Stimulated activated CD8-positive, alpha-beta memory T cell treated with anti-CD3 and anti-CD28 coated beads, Interleukin-7, amount 100 ng/mL, for 1 hour (primary cell): Measurements from ENCODE around the gene RCAN3.

Experiments
- DNase-seq, 2 donors: peaks; one replicate each; pipeline ENCODE4 v3.0.0-alpha.2; 2020; ENCODE audit warnings: low read depth in 2 of 2

RCAN3 gene

GRCh38 chr1:24551290-24551959, 48.8 kb downstream of the RCAN3 start:
- no peak for DNase-seq

GRCh38 chr1:24551960-24552571, 49.4 kb downstream of the RCAN3 start:
- no peak for DNase-seq

DNA sequence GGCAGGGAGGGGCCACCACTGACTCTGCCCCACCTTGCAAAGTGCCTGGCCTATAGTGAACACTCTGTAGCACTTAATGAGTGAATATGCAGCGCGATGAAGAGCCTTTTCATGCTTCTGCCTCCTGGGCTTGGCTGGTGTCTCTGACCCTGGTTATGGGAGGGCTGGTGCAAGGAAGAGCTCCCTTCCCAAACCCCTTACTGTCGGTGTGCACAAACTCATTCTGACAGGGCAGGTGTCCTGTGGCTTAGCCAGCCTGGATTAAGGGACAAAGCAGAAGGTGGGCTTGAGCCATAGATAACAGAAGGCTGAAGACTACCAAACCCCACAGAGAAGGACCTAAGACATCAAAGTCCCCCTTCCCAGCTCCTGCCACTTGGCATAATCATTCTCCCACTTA, 51.3 kb downstream of the RCAN3 start:
- DNase-seq = no peak

- DNase-seq = no peak
Measured at GRCh38 chr1:24554714-24555113, 52.1 kb downstream of the RCAN3 start.

DNA sequence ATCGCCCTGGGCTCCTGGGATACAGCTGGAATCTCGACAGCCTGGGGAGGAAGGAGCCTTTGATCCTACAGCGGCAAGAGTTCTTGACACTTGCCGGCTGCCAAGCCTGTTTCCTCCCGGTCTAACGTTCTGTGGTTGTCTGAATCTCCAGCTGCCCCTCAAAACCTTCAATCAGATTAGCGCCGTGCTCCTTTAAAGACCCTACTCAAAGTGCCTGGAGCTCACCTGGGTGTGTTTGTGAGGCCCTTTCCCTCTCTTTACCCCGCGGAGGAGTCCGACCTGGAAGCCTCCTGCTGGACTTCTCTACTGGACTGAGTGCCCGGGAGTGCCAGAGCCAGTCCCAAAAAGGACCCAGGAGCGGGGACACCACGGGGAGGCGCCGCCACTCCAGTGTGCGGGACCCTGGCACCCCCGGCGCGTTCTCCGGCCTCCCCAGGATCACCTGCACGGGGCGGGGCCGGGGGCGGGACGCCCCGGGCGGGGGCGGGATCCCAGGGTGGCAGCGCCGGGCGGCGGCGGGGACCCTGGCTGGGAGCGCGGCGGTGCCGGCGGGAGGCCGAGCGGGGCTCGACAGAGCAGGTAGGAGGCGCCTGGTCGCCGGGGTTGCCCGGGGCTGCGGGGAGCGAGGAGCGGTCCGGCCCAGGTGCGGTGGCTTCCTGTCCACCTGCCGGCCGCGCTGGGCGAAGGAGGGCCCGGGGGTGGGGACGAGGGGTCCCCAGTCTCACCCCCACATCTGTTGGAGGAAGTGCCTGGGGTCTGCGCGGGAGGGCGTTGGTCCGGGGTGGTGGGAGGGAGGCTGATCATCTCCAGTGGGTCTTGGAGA, 53.2 kb downstream of the RCAN3 start, which contains the start of gene NCMAP:
NCMAP (plus strand) TSS at position 497 of the 823 bp plus-strand sequence. CDS start 39,344 bp downstream, outside the sequence.
- DNase-seq = peak in 1 of 2 donors; percentile 19

GRCh38 chr1:24556414-24556795, 53.8 kb downstream of the RCAN3 start:
- DNase-seq = no peak

DNA sequence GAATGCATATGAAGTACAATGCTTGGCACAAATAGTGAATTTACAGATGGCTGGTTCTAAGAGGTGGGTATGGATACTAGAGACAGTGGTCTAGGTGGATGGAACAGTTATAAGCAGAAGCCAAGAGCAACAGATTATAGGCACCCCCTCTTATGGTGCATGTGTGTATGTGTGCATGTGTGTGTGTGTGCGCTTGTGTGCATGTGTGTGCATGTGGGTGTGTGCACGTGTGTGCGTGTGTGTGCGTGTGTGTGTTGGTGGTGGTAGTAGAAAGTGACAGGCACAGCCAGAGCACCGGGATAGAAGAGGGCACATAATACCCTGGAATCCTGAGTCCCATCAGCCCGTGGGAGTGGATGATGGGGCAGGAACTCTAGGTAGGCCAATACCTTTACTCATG, 54.6 kb downstream of the RCAN3 start:
- DNase-seq = no peak

DNA sequence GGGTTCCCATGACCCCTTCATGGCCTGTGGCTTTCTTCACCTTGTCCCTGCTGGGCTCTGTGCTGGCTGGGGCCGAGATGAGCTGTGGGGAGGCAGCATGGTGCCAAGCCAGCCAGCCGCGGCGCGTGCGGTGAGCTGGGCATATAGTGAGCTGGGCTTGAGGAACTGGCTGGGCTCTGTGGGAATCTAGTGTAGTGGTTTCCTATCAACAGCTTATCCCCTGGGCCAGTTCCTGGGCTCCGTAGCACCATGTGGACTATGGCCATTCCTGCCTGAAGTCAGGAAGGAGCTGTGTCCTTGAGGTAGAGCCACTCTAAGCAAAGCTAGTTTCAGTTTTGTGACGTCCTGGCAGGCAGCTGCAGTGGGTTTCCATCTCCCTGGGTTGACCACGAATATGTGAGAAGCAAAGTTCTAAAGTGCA, 55.1 kb downstream of the RCAN3 start:
- DNase-seq = no peak

- no peak for DNase-seq
Measured at GRCh38 chr1:24558455-24558854, 55.8 kb downstream of the RCAN3 start.

DNA sequence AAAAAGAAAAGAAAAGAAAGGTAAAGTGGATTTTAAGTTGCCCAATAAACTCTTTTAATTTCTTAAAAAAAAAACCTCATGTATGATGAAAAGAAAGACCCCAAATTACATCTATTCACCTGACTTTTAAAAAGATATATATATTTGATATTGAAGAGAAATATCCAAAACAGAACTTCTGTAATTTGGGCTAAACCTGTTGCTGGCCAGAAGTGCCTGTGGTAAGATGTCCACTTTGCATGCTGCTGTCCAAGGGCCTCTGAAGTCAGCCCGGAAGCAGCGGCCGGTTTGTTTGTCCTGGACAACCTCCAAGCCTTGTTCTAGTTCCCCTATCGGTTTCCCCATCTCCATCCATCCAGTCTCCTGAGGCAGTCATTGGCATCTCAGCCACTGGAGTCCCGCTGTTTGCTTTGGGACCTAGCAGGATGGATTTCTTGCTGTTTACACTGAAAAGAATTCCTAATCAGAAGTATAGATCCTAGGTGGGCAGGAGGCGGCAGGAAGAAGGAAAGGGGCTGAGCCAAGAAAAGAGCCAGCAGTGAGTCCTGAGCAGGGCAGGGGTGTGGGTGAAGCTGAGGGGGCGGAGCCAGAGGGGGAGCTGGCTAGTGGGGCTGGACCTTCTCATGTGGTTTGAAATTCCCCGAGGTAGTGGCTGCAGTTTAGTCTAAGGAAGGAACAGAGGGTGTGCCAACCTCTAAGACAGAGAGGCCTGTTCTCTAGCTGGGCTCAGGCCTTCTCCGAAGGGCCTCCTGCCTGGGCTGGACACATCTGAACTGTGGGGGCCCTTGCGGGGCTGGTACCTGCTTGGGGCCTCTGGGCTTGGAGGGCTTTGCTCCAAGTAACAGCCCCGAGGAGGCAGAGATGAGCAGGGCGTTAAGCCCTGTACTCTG, 56.5 kb downstream of the RCAN3 start:
- no peak for DNase-seq

DNA sequence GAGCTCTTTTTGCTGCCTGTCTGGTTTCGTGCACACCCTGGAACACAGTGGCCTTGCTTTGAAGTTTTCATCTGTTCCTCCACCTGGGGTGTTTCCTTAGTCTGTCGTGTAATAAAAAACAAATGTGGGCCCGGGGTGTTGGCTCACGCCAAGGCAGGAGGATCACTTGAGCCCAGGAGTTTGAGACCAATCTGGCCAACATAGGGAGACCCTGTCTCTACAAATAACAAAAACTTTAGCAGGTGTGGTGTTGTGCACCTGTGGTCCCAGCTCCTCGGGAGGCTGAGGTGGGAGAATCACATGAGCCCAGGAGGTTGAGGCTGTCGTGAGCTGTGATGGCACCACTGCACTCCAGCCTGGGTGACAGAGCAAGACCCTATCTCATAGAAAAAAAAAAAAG, 57.7 kb downstream of the RCAN3 start:
- DNase-seq = no peak

GRCh38 chr1:24562625-24563024, 60.0 kb downstream of the RCAN3 start:
- no peak for DNase-seq

GRCh38 chr1:24564695-24565094, 62.1 kb downstream of the RCAN3 start:
- no peak for DNase-seq

DNA sequence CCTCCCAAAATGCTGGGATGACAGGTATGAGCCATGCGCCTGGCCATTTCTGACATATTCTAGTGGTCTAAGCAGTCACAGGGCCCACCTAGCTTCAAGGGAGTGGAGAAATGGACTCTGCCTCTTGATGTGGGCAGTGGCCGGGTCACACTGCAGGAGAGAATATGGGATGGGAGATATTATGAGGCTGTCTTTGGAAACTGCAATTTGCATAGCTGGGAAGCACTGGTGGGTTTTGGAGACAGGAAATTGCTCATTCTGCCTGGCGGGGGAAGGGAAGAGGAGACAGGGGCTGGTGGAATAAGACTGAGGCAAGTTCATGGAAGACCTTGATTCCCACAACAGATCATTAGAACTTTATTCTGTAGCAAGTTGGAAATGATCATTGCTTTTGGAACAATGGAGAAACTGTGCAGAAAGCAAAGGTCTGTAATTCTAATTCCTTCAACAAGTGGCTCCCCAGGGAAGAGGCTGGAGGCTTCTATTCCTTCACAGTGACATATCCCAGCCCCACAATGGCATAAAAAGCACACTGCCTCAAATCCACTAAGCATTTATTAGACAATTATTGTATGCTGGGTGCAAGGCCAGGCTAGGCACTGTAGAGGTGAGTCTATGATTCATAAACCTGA, 63.7 kb downstream of the RCAN3 start:
- no peak for DNase-seq

DNA sequence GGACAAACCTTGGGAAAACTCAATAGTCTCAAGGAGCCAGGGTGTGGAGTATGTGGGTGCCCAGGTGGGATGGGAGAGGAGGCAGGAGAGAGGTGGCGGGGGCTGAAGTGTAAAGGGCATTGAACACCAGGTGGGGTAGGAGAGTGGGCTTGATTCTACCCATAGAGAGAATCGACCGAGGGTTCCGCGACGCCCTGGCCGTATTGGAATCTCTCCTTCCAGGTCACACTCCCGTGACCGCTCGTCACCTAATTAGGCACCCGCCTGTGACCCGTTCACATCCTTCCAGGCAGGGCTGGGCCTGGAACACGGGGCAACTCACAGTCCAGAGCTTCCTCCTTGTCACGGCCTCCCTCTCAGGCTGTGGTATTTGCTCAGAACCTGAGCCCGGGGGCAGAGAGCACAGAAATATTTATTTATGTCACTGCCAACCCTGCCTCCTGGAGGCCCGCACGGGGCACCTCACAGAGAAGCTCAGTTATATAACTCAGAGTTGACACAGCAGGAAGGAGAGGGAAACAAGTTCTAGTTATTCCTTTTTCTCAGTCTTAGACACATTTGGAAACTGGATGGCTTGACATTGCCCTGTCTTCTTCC, 65.3 kb downstream of the RCAN3 start:
- DNase-seq = no peak

GRCh38 chr1:24568475-24568874, 65.8 kb downstream of the RCAN3 start:
- DNase-seq = no peak

DNA sequence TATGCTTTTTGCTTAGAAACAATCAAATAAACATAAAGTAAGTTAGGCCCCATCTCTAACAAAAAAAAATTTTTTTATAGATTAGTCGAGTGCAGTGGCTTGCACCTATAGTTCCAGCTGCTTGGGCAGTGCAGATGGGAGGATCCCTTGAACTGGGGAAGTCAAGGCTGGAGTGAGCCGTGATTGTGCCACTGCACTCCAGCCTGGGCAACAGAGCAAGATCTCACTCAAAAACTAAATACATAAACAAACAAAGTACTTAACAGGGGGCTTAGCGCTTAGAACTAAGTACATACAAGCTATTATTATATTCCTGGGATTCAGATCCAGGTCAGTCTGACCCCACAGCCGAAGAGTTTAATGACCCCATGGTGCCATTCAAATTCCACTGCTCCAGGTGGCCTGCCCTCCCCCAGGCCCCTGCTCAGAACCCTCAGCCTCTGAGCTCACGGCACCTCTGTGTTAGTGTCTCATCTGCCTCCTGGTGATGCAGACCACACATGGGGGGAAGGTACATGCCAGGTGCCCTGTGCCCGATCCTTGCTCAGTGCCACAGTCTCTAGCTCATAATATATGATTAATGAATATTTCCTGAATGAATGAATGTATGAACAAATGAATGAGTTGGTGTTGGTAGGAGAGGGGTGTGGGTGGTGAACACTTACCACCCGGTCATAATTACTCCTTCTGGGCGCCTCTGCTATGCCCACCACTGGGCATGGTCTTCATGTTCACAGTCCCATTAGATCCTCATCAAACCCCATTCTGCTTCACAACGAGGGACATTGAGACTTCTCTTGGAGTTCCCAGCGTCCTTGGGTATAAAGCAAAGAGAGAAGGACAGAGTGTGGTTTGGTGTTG, 67.9 kb downstream of the RCAN3 start:
- no peak for DNase-seq

DNA sequence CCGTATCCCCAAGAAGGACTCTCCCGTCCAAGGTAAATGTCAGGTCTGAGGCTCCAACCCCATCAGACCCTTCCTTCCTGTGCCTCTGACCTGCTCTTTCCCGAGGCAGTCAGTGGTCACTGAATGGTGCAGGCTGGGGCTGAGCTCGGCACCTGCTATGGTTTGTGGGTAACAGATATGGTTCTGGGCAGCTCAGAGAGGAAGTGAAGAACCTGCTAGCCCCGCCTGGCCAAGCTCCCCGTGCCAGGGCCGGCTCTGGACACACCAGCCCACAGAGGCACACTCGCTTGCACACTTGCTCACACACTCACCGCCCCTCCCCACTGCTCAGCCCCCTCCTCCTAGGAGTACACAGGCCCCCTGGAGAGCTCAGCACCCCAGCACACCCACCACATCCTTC, 69.7 kb downstream of the RCAN3 start:
- no peak for DNase-seq

- DNase-seq = no peak
Measured at GRCh38 chr1:24575905-24576587, 73.4 kb downstream of the RCAN3 start.
